Heart right ventricle (tissue), 16 donors: ENCODE results near the gene PEAR1. TPM values are rescaled to one million over a fixed set of nuclear protein-coding genes. Genes with fewer than 3 reads are reported as not detected.
A peak's percentile ranks its signal among the peaks of the same experiment; 100 is the strongest.

Experiments used
- ATAC-seq, 8 donors: fragments of 200-7000 bp; cut with Tn5 transposase; one replicate each; pipeline ENCODE4 v1.9.1; 2020; ENCODE audit warnings: mild to moderate bottlenecking in 8 of 8, moderate library complexity in 8 of 8, moderate number of reproducible peaks in 1 of 8
- DNase-seq, 2 donors: peaks; one replicate each; pipeline ENCODE4 v3.0.0-alpha.2; 2020
- H3K27ac ChIP-seq, 10 donors: fragments of 200-600 bp; sonication (generic) in 2 of 10; one replicate each; pipeline versions ENCODE4 v1.5.0 to v1.8.0; 2020 to 2022; ENCODE audit warnings: mild to moderate bottlenecking in 3 of 10
- H3K27me3 ChIP-seq, 7 donors: fragments of 200-600 bp; one replicate each; pipeline ENCODE4 v1.8.0; 2021 to 2022; ENCODE audit warnings: mild to moderate bottlenecking in 2 of 7
- H3K36me3 ChIP-seq, 9 donors: fragments of 200-600 bp; sonication (generic) in 1 of 9; one replicate each; pipeline versions ENCODE4 v1.5.0 to v1.8.0; 2020 to 2022; ENCODE audit warnings: mild to moderate bottlenecking in 2 of 9
- H3K4me1 ChIP-seq, 9 donors: fragments of 200-600 bp; sonication (generic) in 1 of 9; one replicate each; pipeline versions ENCODE4 v1.5.0 to v1.8.0; 2020 to 2022; ENCODE audit warnings: mild to moderate bottlenecking in 4 of 9
- H3K4me3 ChIP-seq, 10 donors: fragments of 200-600 bp; sonication (generic) in 2 of 10; one replicate each; pipeline versions ENCODE4 v1.5.0 to v1.8.0; 2020 to 2022; ENCODE audit warnings: mild to moderate bottlenecking in 7 of 10, moderate library complexity in 2 of 10
- H3K9me3 ChIP-seq, 11 donors: fragments of 200-600 bp in 10 of 11; sonication (generic) in 2 of 11; one replicate each; pipeline versions ENCODE4 v1.5.0 to v1.8.0; 2013 to 2022; ENCODE audit warnings: mild to moderate bottlenecking in 2 of 11, control low read depth in 1 of 11, moderate library complexity in 1 of 11
- CTCF ChIP-seq, 9 donors: fragments of 200-600 bp; sonication (generic) in 2 of 9; IDR thresholded peaks; one replicate each; pipeline versions ENCODE4 v1.5.0 to v1.8.0; 2021 to 2022; ENCODE audit warnings: antibody characterized with exemption in 9 of 9, mild to moderate bottlenecking in 5 of 9, moderate library complexity in 1 of 9
- WGBS, 2 donors: extraction: QIAGEN DNeasy Blood & Tissue Kit; methylation state at CpG; one replicate each; pipeline ENCODE4 v1.1.7; 2013; ENCODE audit warnings: inconsistent platforms in 1 of 2; 5-methylcytosine and 5-hydroxymethylcytosine counted together
- intact Hi-C, 10 donors: fragments of 100-400 bp; cut with DNase I; formaldehyde crosslinking; loops; one replicate each; pipeline versions ENCODE4 v1.11.1 to v1.14.2; 2022
- polyA plus RNA-seq, 2 donors: library from polyadenylated mRNA; stranded (reverse); fragments of 200-250 nt; gene quantifications; one replicate each; pipeline ENCODE4 v1.2.3, GENCODE V29; 2013
- total RNA-seq, 10 donors: library from RNA; stranded (reverse); fragmentation: NEBNext Ultra II Directional in 3 of 10; extraction: Animal tissue kit (Norgen Biotek cat#: 25700) in 3 of 10; gene quantifications; one replicate each; pipeline versions ENCODE4 v1.2.1 to v1.2.4, GENCODE V29; 2021 to 2023
- donor health status: Arrhythmogenic right ventricular cardiomyopathy.
- donor health status: ischemic (EF 13 %, LVEDD 7.1; RV severe dilation, severe dysfunction).
- donor health status: healthy with polysubstance abuse.
- donor health status: DM: no; HTN: yes; CAD: no.
- donor health status: DM: no; HTN: no; CAD: no.
- donor health status: ischemic (EF 25% LVEDD 6.9; RV normal size, moderate dysfunction).
- donor health status: ischemic (EF 25% LVEDD 5.7; RV mildly dilated, moderate dysfunction).
- donor health status: healthy.
- donor health status: DM: yes; HTN: yes; CAD: no.
- donor health status: Ischemic cardiomyopathy.
- donor health status: ischemic (EF 35%, LVEDD 5.7; RV mildly dilated, moderate dysfunction).
- donor health status: nonischemic (EF 11% LVEDD 7.7; RV severe dilation, severe dysfunction).
- donor health status: DM: yes; HTN: yes; CAD: no.
- donor health status: PGD.
- donor health status: ischemic (EF 29% LVEDD 5.4; RV normal size, mild dysfunction).
- donor health status: nonischemic (EF 23%, LVEDD 6.1; RV moderate dilation, normal function).

PEAR1 gene
- total and polyA plus RNA-seq, 12 donors = 3.8 to 13.7 (median 7.1) TPM

DNA sequence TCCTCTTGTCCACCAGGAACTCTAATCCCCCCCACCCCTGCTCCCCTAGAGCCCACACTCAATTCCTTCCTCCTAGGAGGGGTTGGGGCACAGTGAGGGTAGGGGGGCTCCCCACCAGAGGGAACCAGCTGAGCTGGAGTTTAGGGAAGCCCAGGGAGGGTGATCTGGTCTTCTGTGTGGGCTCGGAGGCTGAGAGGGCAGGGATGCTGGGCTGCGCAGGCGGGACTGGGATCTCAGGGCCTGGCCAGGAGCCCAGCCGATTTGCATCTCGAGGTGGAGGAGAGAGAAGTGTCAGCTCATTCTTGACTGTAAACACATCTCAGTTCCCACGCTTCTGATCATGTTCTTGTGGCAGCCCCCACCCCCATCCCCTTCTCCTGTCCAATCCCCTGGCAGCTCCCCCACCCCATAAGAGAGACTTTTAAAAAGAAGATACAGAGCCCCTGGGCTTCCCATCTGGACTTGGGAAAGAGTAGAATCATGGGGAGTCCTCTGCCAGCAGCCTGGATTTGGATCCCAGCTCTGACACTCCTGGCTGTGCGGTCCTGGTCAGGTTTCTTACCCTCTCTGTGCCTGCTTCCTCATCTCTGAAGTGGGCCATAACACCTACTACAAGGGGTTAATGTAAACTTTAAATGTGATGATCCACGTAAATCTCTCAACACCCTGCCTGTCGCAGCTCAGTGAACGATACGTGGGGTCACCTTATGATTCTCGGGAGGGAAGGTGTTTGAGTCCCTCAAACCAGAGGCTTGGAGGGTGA lies 6.6 kb downstream of the PEAR1 start:
- intact Hi-C loops = loop anchor here in 1 of 10 donors (10.0 kb wide), 1 partner anchor 235 kb away; no protein-coding TSS in a partner anchor
- Histone ChIP-seq H3K27ac (peak overlapping the region in 7 of 10 donors; percentile 4 to 98 (median 39)), H3K9me3 (no peaks in the 10 kb centered on the region), H3K4me1 (peaks cover 32 to 100% (median 96%) of the 10 kb centered on the region in 9 donors), H3K4me3 (no peak overlapping the region), H3K27me3 (peaks cover 0 to 1% (median 0%) of the 10 kb centered on the region in 7 donors), H3K36me3 (peaks cover 0 to 10% (median 0%) of the 10 kb centered on the region in 9 donors)
- ATAC-seq = no peak
- TF ChIP-seq CTCF (IDR thresholded peaks at IDR 0.05) = no peak
- WGBS, 2 donors = 48 to 53% methylated on average over 12 of the region's 12 CpGs
- no peak for DNase-seq

GRCh38 chr1:156900896-156901589 lies 7.5 kb downstream of the PEAR1 start:
- H3K27me3 ChIP-seq = no peaks in the 10 kb centered on the region
- DNase-seq (no peak), ATAC-seq (no peak)
- H3K4me1 ChIP-seq = peaks cover 29 to 99% (median 87%) of the 10 kb centered on the region in 9 donors
- peak overlapping the region in 1 of 10 donors; percentile 16 for H3K4me3 ChIP-seq
- H3K36me3 ChIP-seq = peaks cover 0 to 16% (median 0%) of the 10 kb centered on the region in 9 donors
- intact Hi-C loops = no loop called here
- no peaks in the 10 kb centered on the region for H3K9me3 ChIP-seq
- TF ChIP-seq CTCF (IDR thresholded peaks at IDR 0.05) = no peak
- peak overlapping the region in 8 of 10 donors; percentile 20 to 98 (median 44) for H3K27ac ChIP-seq
- WGBS, 2 donors = 52% methylated on average over 6 of the region's 6 CpGs

DNA sequence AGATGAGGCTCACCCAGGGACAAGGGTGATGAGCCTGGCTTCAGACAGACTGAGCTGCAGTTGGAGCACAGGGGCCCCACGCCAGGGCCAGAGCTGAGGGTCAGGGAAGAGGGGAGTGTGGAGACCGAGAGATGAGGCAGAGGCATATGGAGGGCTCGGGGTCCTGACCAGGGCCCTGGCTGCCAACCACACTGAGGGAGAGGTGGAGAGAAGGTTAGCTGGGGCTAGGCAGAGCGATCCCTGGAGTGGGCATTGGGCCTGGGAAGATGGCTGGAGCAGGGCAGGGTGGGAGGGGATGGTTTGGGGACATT lies 8.0 kb downstream of the PEAR1 start:
- peak overlapping the region in 7 of 10 donors; percentile 20 to 98 (median 49) for H3K27ac ChIP-seq
- intact Hi-C loops = no loop called here
- H3K36me3 ChIP-seq = peaks cover 0 to 20% (median under 1%) of the 10 kb centered on the region in 9 donors
- H3K4me1 ChIP-seq = peaks cover 25 to 97% (median 84%) of the 10 kb centered on the region in 9 donors
- no peaks in the 10 kb centered on the region for H3K27me3 ChIP-seq
- DNase-seq = no peak
- no peak for TF ChIP-seq CTCF (IDR thresholded peaks at IDR 0.05)
- H3K4me3 ChIP-seq = no peak overlapping the region
- 76 to 88% methylated on average over 4 of the region's 4 CpGs for WGBS, 2 donors
- no peak for ATAC-seq
- no peaks in the 10 kb centered on the region for H3K9me3 ChIP-seq
